ENCODE measurements around the gene COX7A2L.
"Not testable (repeated sequence)": the region's sequence is repeated elsewhere in the genome, so short reads cannot be mapped to it uniquely, and the experiment has no call there.

GRCh38 chr2:42393320-42393719 lies 32.3 kb upstream of the COX7A2L start:
- not testable (repeated sequence) for TF ChIP-seq CTCF, POLR2A (IDR thresholded peaks at IDR 0.05)
